Neural progenitor cell (in vitro differentiated cells): Measurements from ENCODE around the gene LMAN1L. TPM values are rescaled to one million over a fixed set of nuclear protein-coding genes. Genes with fewer than 3 reads are reported as not detected.

Source experiments
- DNase-seq: peaks from one replicate; pipeline ENCODE4 v3.0.0-alpha.2; 2016; ENCODE audit warnings: low spot score
- H2AFZ ChIP-seq: fragments of 200-600 bp; sonication (generic); replicated peaks from 2 replicates; pipeline ENCODE4 v1.6.1; 2016; ENCODE audit warnings: antibody characterized with exemption
- H3F3A ChIP-seq: fragments of 200-600 bp; sonication (generic); 2 replicates; pipeline ENCODE4 v1.6.1; 2016; ENCODE audit warnings: antibody characterized with exemption, low read depth
- H3K27ac ChIP-seq: fragments of 200-600 bp; sonication (generic); 2 replicates; pipeline ENCODE4 v1.5.1; 2016; ENCODE audit warnings: mild to moderate bottlenecking
- H3K27me3 ChIP-seq: fragments of 200-600 bp; sonication (generic); 2 replicates; pipeline ENCODE4 v1.6.1; 2016; ENCODE audit warnings: mild to moderate bottlenecking, moderate library complexity
- H3K36me3 ChIP-seq: fragments of 200-600 bp; sonication (generic); 2 replicates; pipeline ENCODE4 v1.5.1; 2016
- H3K4me1 ChIP-seq: fragments of 200-600 bp; sonication (generic); 2 replicates; pipeline ENCODE4 v1.6.1; 2016; ENCODE audit warnings: mixed run types
- H3K4me2 ChIP-seq: fragments of 200-600 bp; sonication (generic); 2 replicates; pipeline ENCODE4 v1.6.1; 2016
- H3K4me3 ChIP-seq: fragments of 200-600 bp; sonication (generic); 2 replicates; pipeline ENCODE4 v1.5.1; 2016
- H3K79me2 ChIP-seq: fragments of 200-600 bp; sonication (generic); 2 replicates; pipeline ENCODE4 v1.6.1; 2016; ENCODE audit warnings: low read depth
- H3K9ac ChIP-seq: fragments of 200-600 bp; sonication (generic); 2 replicates; pipeline ENCODE4 v1.6.1; 2016
- H3K9me3 ChIP-seq: fragments of 200-600 bp; sonication (generic); 2 replicates; pipeline ENCODE4 v1.5.1; 2016; ENCODE audit warnings: low read depth
- H4K20me1 ChIP-seq: fragments of 200-600 bp; sonication (generic); 2 replicates; pipeline ENCODE4 v1.6.1; 2016; ENCODE audit warnings: low read depth
- H3K27ac Mint-ChIP-seq: 3 replicates; pipeline ENCODE4 v1.8.0; 2021; ENCODE audit warnings: mixed read lengths
- H3K27me3 Mint-ChIP-seq: 2 replicates; pipeline ENCODE4 v1.8.0; 2022; ENCODE audit warnings: low read depth, mild to moderate bottlenecking, inconsistent platforms, moderate library complexity, mixed read lengths; ENCODE audit not compliant: insufficient read depth
- H3K36me3 Mint-ChIP-seq: 3 replicates; pipeline ENCODE4 v1.8.0; 2021; ENCODE audit warnings: mixed read lengths
- H3K4me1 Mint-ChIP-seq: 3 replicates; pipeline ENCODE4 v1.8.0; 2021; ENCODE audit warnings: mixed read lengths
- H3K4me3 Mint-ChIP-seq: 3 replicates; pipeline ENCODE4 v1.8.0; 2021; ENCODE audit warnings: mild to moderate bottlenecking, moderate library complexity, mixed read lengths
- H3K9me3 Mint-ChIP-seq: 3 replicates; pipeline ENCODE4 v1.8.0; 2020; ENCODE audit warnings: mixed read lengths
- CTCF ChIP-seq: fragments of 200-600 bp; sonication (generic); IDR thresholded peaks from 2 replicates; pipeline ENCODE4 v1.5.1; 2017; ENCODE audit warnings: antibody characterized with exemption, mild to moderate bottlenecking
- EZH2 ChIP-seq: fragments of 200-600 bp; sonication (generic); IDR thresholded peaks from 2 replicates; pipeline ENCODE4 v1.6.1; 2017; ENCODE audit warnings: antibody characterized with exemption, mild to moderate bottlenecking, moderate library complexity
- EZH2phosphoT487 ChIP-seq: fragments of 200-600 bp; sonication (generic); IDR thresholded peaks from 2 replicates; pipeline ENCODE4 v1.6.1; 2017; ENCODE audit warnings: antibody characterized with exemption
- total RNA-seq: library from RNA; depleted of rRNA; stranded (reverse); fragments of >200 nt; gene quantifications from 2 replicates; pipeline ENCODE4 v1.2.3, GENCODE V29; 2015; ENCODE audit warnings: low replicate concordance

Gene LMAN1L
- total RNA-seq, 1 donor from 2014 or later = not detected

- TF ChIP-seq EZH2 (no peak), CTCF (no peak), EZH2phosphoT487 (no peak)
- Histone ChIP-seq H3K36me3 (no peaks in the 10 kb centered on the region), H3F3A (peaks cover 24% of the 10 kb centered on the region), H3K27ac (no peak overlapping the region), H2AFZ (no peak overlapping the region), H3K4me2 (no peak overlapping the region), H3K79me2 (no peaks in the 10 kb centered on the region), H4K20me1 (peaks cover 8% of the 10 kb centered on the region), H3K4me3 (no peak overlapping the region), H3K4me1 (peaks cover 18% of the 10 kb centered on the region), H3K9me3 (no peaks in the 10 kb centered on the region), H3K27me3 (no peaks in the 10 kb centered on the region), H3K9ac (no peak overlapping the region)
- DNase-seq = no peak
- H3K4me1 Mint-ChIP-seq = peaks cover 35% of the 10 kb centered on the region
- peaks cover 13% of the 10 kb centered on the region for H3K36me3 Mint-ChIP-seq
- H3K27me3 Mint-ChIP-seq = peaks cover 7% of the 10 kb centered on the region
- no peaks in the 10 kb centered on the region for H3K9me3 Mint-ChIP-seq
- H3K4me3 Mint-ChIP-seq = no peak overlapping the region
- no peak overlapping the region for H3K27ac Mint-ChIP-seq
Observed at GRCh38 chr15:74845581-74845980, 32.9 kb downstream of the LMAN1L start.

DNA sequence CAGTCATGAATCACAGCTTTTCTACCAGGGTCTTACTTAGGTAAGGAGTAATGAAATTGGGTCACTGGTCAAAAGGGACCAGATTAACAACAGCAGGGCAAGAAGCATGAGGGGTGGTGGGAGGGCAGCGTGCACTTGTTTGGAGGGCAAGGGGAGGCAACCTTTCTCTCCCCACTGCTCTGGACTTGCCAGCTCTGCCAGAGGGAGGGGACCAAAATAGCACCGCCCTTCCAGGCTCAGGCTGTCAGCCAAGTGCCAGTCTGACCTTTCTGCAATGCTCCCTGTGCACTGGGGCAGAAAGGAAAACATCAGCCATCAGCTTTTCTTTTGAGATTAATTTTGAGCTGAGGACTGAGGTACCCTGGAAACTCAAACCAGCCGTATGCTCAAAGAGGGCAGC lies 34.8 kb downstream of the LMAN1L start:
- Mint-ChIP-seq H3K9me3 (no peaks in the 10 kb centered on the region), H3K27ac (no peak overlapping the region), H3K4me3 (peak overlapping the region; percentile 59), H3K4me1 (peaks cover 18% of the 10 kb centered on the region), H3K36me3 (peaks cover 17% of the 10 kb centered on the region), H3K27me3 (peaks cover 2% of the 10 kb centered on the region)
- H4K20me1 ChIP-seq = no peaks in the 10 kb centered on the region
- H3K27ac ChIP-seq = no peak overlapping the region
- H3K36me3 ChIP-seq = no peaks in the 10 kb centered on the region
- peaks cover 24% of the 10 kb centered on the region for H3F3A ChIP-seq
- H3K9ac ChIP-seq = no peak overlapping the region
- no peaks in the 10 kb centered on the region for H3K27me3 ChIP-seq
- TF ChIP-seq EZH2 (no peak), EZH2phosphoT487 (no peak), CTCF (no peak)
- H3K79me2 ChIP-seq = no peaks in the 10 kb centered on the region
- DNase-seq = no peak
- H2AFZ ChIP-seq = no peak overlapping the region
- H3K4me3 ChIP-seq = no peak overlapping the region
- no peaks in the 10 kb centered on the region for H3K9me3 ChIP-seq
- no peak overlapping the region for H3K4me2 ChIP-seq
- peaks cover 18% of the 10 kb centered on the region for H3K4me1 ChIP-seq

DNA sequence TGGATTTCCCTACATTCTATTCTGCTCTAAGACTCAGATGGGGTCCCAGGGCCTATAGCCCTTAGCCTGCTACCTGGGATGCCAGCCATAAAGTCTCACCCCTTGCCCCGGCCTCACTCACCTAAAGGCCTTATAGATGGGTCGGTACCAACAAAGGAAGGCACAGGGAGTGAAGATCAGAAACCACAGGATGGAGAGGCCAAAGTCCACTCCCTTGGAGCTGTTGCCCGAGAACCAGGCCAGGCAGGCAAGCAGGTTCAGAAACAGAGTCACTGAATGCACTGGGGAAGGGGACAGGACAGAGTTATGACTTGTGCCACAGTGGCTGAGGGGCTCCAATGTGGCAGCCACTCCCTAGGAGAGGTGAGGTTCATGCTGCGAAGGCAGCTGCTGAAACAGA lies 37.8 kb downstream of the LMAN1L start:
- Mint-ChIP-seq H3K27me3 (no peaks in the 10 kb centered on the region), H3K27ac (no peak overlapping the region), H3K4me1 (peaks cover 7% of the 10 kb centered on the region), H3K36me3 (peaks cover 16% of the 10 kb centered on the region), H3K9me3 (no peaks in the 10 kb centered on the region), H3K4me3 (no peak overlapping the region)
- Histone ChIP-seq H3K4me1 (no peaks in the 10 kb centered on the region), H2AFZ (no peak overlapping the region), H3K27me3 (no peaks in the 10 kb centered on the region), H3K4me2 (no peak overlapping the region), H3K36me3 (no peaks in the 10 kb centered on the region), H3K79me2 (no peaks in the 10 kb centered on the region), H3K9me3 (no peaks in the 10 kb centered on the region), H3K9ac (no peak overlapping the region), H3K27ac (no peak overlapping the region), H3F3A (peaks cover 1% of the 10 kb centered on the region), H4K20me1 (peaks cover 8% of the 10 kb centered on the region), H3K4me3 (no peak overlapping the region)
- no peak for TF ChIP-seq EZH2
- no peak for TF ChIP-seq EZH2phosphoT487
- TF ChIP-seq CTCF = no peak
- DNase-seq = no peak
